ES-I3 (cell line): Measurements from ENCODE around the gene SLC25A20.
"Not testable (repeated sequence)": the region's sequence is repeated elsewhere in the genome, so short reads cannot be mapped to it uniquely, and the experiment has no call there.

ENCODE experiments used
- H3K36me3 ChIP-seq: 2 replicates; pipeline ENCODE4 v1.6.1; 2013; ENCODE audit warnings: mild to moderate bottlenecking, low read length, control low read depth, moderate library complexity; ENCODE audit not compliant: insufficient read depth
- H3K4me1 ChIP-seq: 2 replicates; pipeline ENCODE4 v1.6.1; 2013; ENCODE audit warnings: mild to moderate bottlenecking, control low read depth, low read length; ENCODE audit not compliant: insufficient read depth
- H3K9ac ChIP-seq: 2 replicates; pipeline ENCODE4 v1.6.1; 2013; ENCODE audit warnings: low read depth, mild to moderate bottlenecking, low read length, moderate library complexity
- H3K9me3 ChIP-seq: 2 replicates; pipeline ENCODE4 v1.6.1; 2013; ENCODE audit warnings: mild to moderate bottlenecking, low read length, moderate library complexity; ENCODE audit not compliant: control insufficient read depth, insufficient read depth

The SLC25A20 gene

GRCh38 chr3:48847053-48847503, 51.6 kb downstream of the SLC25A20 start:
- peaks cover 5% of the 10 kb centered on the region; the same call in 1 of the 2 replicates for H3K4me1 ChIP-seq
- peak overlapping the region; percentile 73 for H3K9ac ChIP-seq
- no peaks in the 10 kb centered on the region for H3K9me3 ChIP-seq
- no peaks in the 10 kb centered on the region for H3K36me3 ChIP-seq

GRCh38 chr3:48845170-48845569, 53.5 kb downstream of the SLC25A20 start:
- Histone ChIP-seq H3K9ac (0 out of 2 replicates have a peak overlapping the region, but pooled peaks have one; percentile 20), H3K36me3 (no peaks in the 10 kb centered on the region), H3K9me3 (no peaks in the 10 kb centered on the region), H3K4me1 (peaks cover 5% of the 10 kb centered on the region; the same call in 1 of the 2 replicates)

- Histone ChIP-seq H3K9me3 (no peaks in the 10 kb centered on the region), H3K9ac (no peak overlapping the region), H3K36me3 (no peaks in the 10 kb centered on the region), H3K4me1 (no peaks in the 10 kb centered on the region)
Observed at GRCh38 chr3:48837163-48837562, 61.5 kb downstream of the SLC25A20 start.

- H3K36me3 ChIP-seq, result no peaks in the 10 kb centered on the region
- H3K4me1 ChIP-seq, result no peaks in the 10 kb centered on the region
- H3K9ac ChIP-seq, result no peak overlapping the region
- H3K9me3 ChIP-seq, result no peaks in the 10 kb centered on the region
Observed at GRCh38 chr3:48835650-48836366, 62.9 kb downstream of the SLC25A20 start.

- Histone ChIP-seq H3K9me3 (no peaks in the 10 kb centered on the region), H3K36me3 (no peaks in the 10 kb centered on the region), H3K9ac (no peak overlapping the region), H3K4me1 (no peaks in the 10 kb centered on the region)
Observed at GRCh38 chr3:48832684-48833083, 66.0 kb downstream of the SLC25A20 start.

GRCh38 chr3:48830715-48831114, 68.0 kb downstream of the SLC25A20 start:
- H3K36me3 ChIP-seq, result no peaks in the 10 kb centered on the region
- H3K9ac ChIP-seq, result no peak overlapping the region
- H3K4me1 ChIP-seq, result 0 out of 2 replicates have a peak, but pooled peaks cover 3% of the 10 kb centered on the region
- H3K9me3 ChIP-seq, result no peaks in the 10 kb centered on the region

GRCh38 chr3:48829525-48829924, 69.2 kb downstream of the SLC25A20 start:
- not testable (repeated sequence) for H3K9me3 ChIP-seq, H3K36me3 ChIP-seq, H3K9ac ChIP-seq, H3K4me1 ChIP-seq

GRCh38 chr3:48827874-48828273, 70.8 kb downstream of the SLC25A20 start:
- not testable (repeated sequence) for H3K9me3 ChIP-seq, H3K4me1 ChIP-seq, H3K36me3 ChIP-seq, H3K9ac ChIP-seq

GRCh38 chr3:48826451-48826850, 72.2 kb downstream of the SLC25A20 start:
- Histone ChIP-seq H3K36me3 (no peaks in the 10 kb centered on the region), H3K9ac (no peak overlapping the region), H3K9me3 (no peaks in the 10 kb centered on the region), H3K4me1 (0 out of 2 replicates have a peak, but pooled peaks cover 3% of the 10 kb centered on the region)

GRCh38 chr3:48820612-48821324, 77.9 kb downstream of the SLC25A20 start:
- H3K9me3 ChIP-seq, result no peaks in the 10 kb centered on the region
- H3K36me3 ChIP-seq, result no peaks in the 10 kb centered on the region
- H3K4me1 ChIP-seq, result peaks cover 12% of the 10 kb centered on the region
- no peak overlapping the region for H3K9ac ChIP-seq

- Histone ChIP-seq H3K36me3 (no peaks in the 10 kb centered on the region), H3K4me1 (peaks cover 12% of the 10 kb centered on the region), H3K9ac (no peak overlapping the region), H3K9me3 (no peaks in the 10 kb centered on the region)
Observed at GRCh38 chr3:48819234-48820221, 79.2 kb downstream of the SLC25A20 start.

- no peaks in the 10 kb centered on the region for H3K36me3 ChIP-seq
- 0 out of 2 replicates have a peak, but pooled peaks cover 6% of the 10 kb centered on the region for H3K4me1 ChIP-seq
- H3K9ac ChIP-seq, result no peak overlapping the region
- H3K9me3 ChIP-seq, result no peaks in the 10 kb centered on the region
Observed at GRCh38 chr3:48811524-48811923, 87.2 kb downstream of the SLC25A20 start.
